Peyer's patch (tissue), 4 donors: ENCODE measurements around the gene TBX10. TPM values are rescaled to one million over a fixed set of nuclear protein-coding genes. Genes with fewer than 3 reads are reported as not detected.
"Not testable (repeated sequence)": the region's sequence is repeated elsewhere in the genome, so short reads cannot be mapped to it uniquely, and the experiment has no call there.

Experiments
- DNase-seq, 3 donors: peaks; one replicate each; pipeline ENCODE4 v3.0.0-alpha.2; 2017 to 2019
- H3K27ac ChIP-seq, 4 donors: fragments of 200-600 bp; sonication (generic); one replicate each; pipeline ENCODE4 v1.5.1; 2016 to 2019
- H3K27me3 ChIP-seq, 2 donors: fragments of 200-600 bp; sonication (generic); one replicate each; pipeline ENCODE4 v1.5.1; 2019
- H3K36me3 ChIP-seq, 3 donors: fragments of 200-600 bp; sonication (generic); one replicate each; pipeline ENCODE4 v1.5.1; 2016 to 2019
- H3K4me1 ChIP-seq, 4 donors: fragments of 200-600 bp; sonication (generic); one replicate each; pipeline ENCODE4 v1.5.1; 2016 to 2019
- H3K4me3 ChIP-seq, 4 donors: fragments of 200-600 bp; sonication (generic); 1 replicate in 3 of 4; 2 replicates in 1 of 4; pipeline ENCODE4 v1.5.1; 2016 to 2019; ENCODE audit warnings: mild to moderate bottlenecking in 1 of 4
- H3K9me3 ChIP-seq, 4 donors: fragments of 200-600 bp; sonication (generic); one replicate each; pipeline ENCODE4 v1.5.1; 2016 to 2019; ENCODE audit warnings: mild to moderate bottlenecking in 1 of 4
- CTCF ChIP-seq, 6 experiments: fragments of 450-650 bp in 4 of 6; fragments of 200-600 bp in 2 of 6; sonication (generic) in 1 of 6; IDR thresholded peaks; one replicate each; pipeline ENCODE4 v1.5.1; 2017 to 2019; ENCODE audit warnings: antibody characterized with exemption in 6 of 6, mild to moderate bottlenecking in 3 of 6, moderate library complexity in 1 of 6
- POLR2A ChIP-seq, 2 donors: fragments of 450-650 bp; IDR thresholded peaks; one replicate each; pipeline ENCODE4 v1.5.1; 2017; ENCODE audit warnings: antibody characterized with exemption in 2 of 2, mild to moderate bottlenecking in 2 of 2, moderate library complexity in 2 of 2
- total RNA-seq, 4 donors: library from RNA; depleted of rRNA; stranded (reverse); fragments of >200 nt; gene quantifications; one replicate each; pipeline ENCODE4 v1.1.0, GENCODE V29; 2016

TBX10 gene
- total RNA-seq, 4 donors from 2014 or later: 16.9 to 82.5 (median 64.1) TPM; not detected in 1

- Histone ChIP-seq H3K9me3 (no peaks in the 10 kb centered on the region), H3K4me1 (peaks cover 0 to 11% (median 4%) of the 10 kb centered on the region in 4 donors), H3K4me3 (no peak overlapping the region), H3K27ac (no peak overlapping the region), H3K36me3 (no peaks in the 10 kb centered on the region), H3K27me3 (no peaks in the 10 kb centered on the region)
- no peak for DNase-seq
- TF ChIP-seq CTCF (IDR thresholded peaks at IDR 0.05): no peak
- TF ChIP-seq POLR2A (IDR thresholded peaks at IDR 0.05): no peak
These were observed 38.5 kb downstream of the TBX10 start for GRCh38 chr11:67601098-67601497.

DNA sequence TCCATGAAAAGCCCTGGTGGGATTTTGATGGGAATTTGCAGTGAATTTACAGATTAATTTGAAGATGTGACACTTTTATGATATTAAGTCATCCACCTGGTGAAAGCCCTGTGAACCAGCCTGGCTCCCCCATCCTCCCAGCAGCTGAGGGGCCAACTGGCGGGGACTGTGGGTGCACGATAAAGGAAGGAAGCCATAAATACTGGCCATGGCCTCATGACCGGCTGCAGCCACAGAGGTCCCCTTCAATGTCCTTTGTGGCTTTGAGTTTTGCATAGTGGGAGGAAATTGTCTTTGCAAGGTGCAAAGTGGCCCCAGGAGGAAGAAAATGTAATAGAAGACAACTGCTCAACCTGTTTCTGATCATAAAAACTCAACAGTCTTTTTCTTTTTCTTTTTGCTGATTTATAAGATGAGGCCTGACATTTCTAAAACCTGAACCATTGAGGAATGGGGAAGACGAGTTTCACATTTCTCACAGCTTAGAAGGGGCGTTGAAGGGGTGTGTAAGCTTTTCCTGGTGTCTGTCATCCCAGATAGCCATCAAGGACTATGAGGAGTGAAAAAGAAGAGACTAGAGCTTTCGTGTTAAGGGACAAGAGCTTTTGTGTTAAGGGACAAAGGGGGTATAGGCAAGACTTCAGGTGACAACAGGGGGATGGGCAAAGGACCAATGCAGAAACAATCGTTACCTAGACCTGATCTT is 39.1 kb downstream of the TBX10 start:
- Histone ChIP-seq H3K9me3 (no peaks in the 10 kb centered on the region), H3K4me1 (peaks cover 0 to 8% (median 3%) of the 10 kb centered on the region in 4 donors), H3K27ac (no peak overlapping the region), H3K4me3 (no peak overlapping the region), H3K36me3 (no peaks in the 10 kb centered on the region), H3K27me3 (no peaks in the 10 kb centered on the region)
- TF ChIP-seq POLR2A (IDR thresholded peaks at IDR 0.05) (no peak), CTCF (IDR thresholded peaks at IDR 0.05) (no peak)
- peak in 2 of 3 donors; percentile 73 to 80 for DNase-seq

DNA sequence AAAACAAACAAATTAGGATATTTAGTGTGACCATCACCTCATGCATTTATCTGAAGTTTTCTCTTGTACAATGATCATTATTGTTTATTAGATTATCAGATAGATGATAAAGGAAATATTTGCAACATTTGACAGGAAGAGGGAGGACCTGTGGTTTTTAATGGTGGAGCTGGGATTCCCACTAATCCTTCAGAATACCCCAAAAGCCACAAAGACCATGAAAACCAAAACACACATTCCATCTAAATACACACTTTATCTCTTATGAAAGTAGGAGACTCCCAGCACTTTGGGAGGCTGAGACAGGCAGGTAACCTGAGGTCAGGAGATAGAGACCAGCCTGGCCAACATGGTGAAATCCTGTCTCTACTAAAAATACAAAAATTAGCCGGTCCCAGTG is 40.4 kb downstream of the TBX10 start:
- no peaks in the 10 kb centered on the region for H3K27me3 ChIP-seq
- no peak overlapping the region for H3K27ac ChIP-seq
- no peaks in the 10 kb centered on the region for H3K36me3 ChIP-seq
- no peak for DNase-seq
- H3K9me3 ChIP-seq: no peaks in the 10 kb centered on the region
- no peak for TF ChIP-seq POLR2A (IDR thresholded peaks at IDR 0.05)
- TF ChIP-seq CTCF (IDR thresholded peaks at IDR 0.05): no peak
- peaks cover 0 to 8% (median 3%) of the 10 kb centered on the region in 4 donors for H3K4me1 ChIP-seq
- no peak overlapping the region for H3K4me3 ChIP-seq

GRCh38 chr11:67597963-67598362 is 41.6 kb downstream of the TBX10 start:
- H3K36me3 ChIP-seq, H3K27ac ChIP-seq, H3K4me1 ChIP-seq, DNase-seq, H3K27me3 ChIP-seq, H3K9me3 ChIP-seq, H3K4me3 ChIP-seq: not testable (repeated sequence)

DNA sequence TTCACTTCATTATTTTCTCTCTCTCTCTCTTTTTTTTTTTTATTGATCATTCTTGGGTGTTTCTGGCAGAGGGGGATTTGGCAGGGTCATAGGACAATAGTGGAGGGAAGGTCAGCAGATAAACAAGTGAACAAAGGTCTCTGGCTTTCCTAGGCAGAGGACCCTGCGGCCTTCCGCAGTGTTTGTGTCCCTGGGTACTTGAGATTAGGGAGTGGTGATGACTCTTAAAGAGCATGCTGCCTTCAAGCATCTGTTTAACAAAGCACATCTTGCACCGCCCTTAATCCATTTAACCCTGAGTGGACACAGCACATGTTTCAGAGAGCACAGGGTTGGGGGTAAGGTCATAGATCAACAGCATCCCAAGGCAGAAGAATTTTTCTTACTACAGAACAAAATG is 42.1 kb downstream of the TBX10 start:
- H3K4me3 ChIP-seq, H3K27ac ChIP-seq, H3K4me1 ChIP-seq, DNase-seq, H3K36me3 ChIP-seq, H3K9me3 ChIP-seq, H3K27me3 ChIP-seq: not testable (repeated sequence)

GRCh38 chr11:67596753-67597300 is 42.7 kb downstream of the TBX10 start:
- TF ChIP-seq POLR2A (IDR thresholded peaks at IDR 0.05) (no peak), CTCF (IDR thresholded peaks at IDR 0.05) (no peak)

More at GRCh38 chr11:67596753-67597300, 42.7 kb downstream of the TBX10 start:
- Histone ChIP-seq H3K9me3 (no peaks in the 10 kb centered on the region), H3K36me3 (no peaks in the 10 kb centered on the region), H3K27me3 (no peaks in the 10 kb centered on the region), H3K27ac (no peak overlapping the region), H3K4me3 (no peak overlapping the region), H3K4me1 (peaks cover 0 to 8% (median 3%) of the 10 kb centered on the region in 4 donors)
- no peak for DNase-seq
